Skeletal muscle tissue (tissue), 4 donors: ENCODE data around the gene SLFN14. TPM values are rescaled to one million over a fixed set of nuclear protein-coding genes. Genes with fewer than 3 reads are reported as not detected.

Experiments used
- H3K27ac ChIP-seq: one replicate; pipeline ENCODE4 v1.7.0; 2013; ENCODE audit warnings: mild to moderate bottlenecking, low read depth, low read length, inconsistent platforms
- H3K27me3 ChIP-seq, 3 donors: one replicate each; pipeline ENCODE4 v1.7.0; 2013; ENCODE audit warnings: low read length in 3 of 3; ENCODE audit not compliant: control insufficient read depth in 3 of 3, insufficient read depth in 3 of 3
- H3K36me3 ChIP-seq, 3 donors: one replicate each; pipeline ENCODE4 v1.7.0; 2013; ENCODE audit warnings: low read length in 3 of 3; ENCODE audit not compliant: control insufficient read depth in 3 of 3, insufficient read depth in 3 of 3
- H3K4me1 ChIP-seq, 3 donors: one replicate each; pipeline ENCODE4 v1.7.0; 2013; ENCODE audit warnings: low read length in 3 of 3, mild to moderate bottlenecking in 3 of 3; ENCODE audit not compliant: control insufficient read depth in 3 of 3, insufficient read depth in 3 of 3
- H3K4me3 ChIP-seq, 3 donors: one replicate each; pipeline ENCODE4 v1.7.0; 2013; ENCODE audit warnings: low read length in 3 of 3
- H3K9ac ChIP-seq, 3 donors: one replicate each; pipeline ENCODE4 v1.7.0; 2013; ENCODE audit warnings: low read length in 3 of 3, mild to moderate bottlenecking in 3 of 3, moderate library complexity in 2 of 3, low read depth in 1 of 3
- H3K9me3 ChIP-seq, 3 donors: one replicate each; pipeline ENCODE4 v1.7.0; 2013; ENCODE audit warnings: low read length in 3 of 3; ENCODE audit not compliant: control insufficient read depth in 3 of 3
- total RNA-seq: library from RNA; depleted of rRNA; stranded (reverse); fragments of >200 nt; gene quantifications from one replicate; pipeline ENCODE4 v1.2.3, GENCODE V29; 2014
- donor health status: Osteomylitis.

Gene SLFN14
- 1.0 TPM for total RNA-seq

DNA sequence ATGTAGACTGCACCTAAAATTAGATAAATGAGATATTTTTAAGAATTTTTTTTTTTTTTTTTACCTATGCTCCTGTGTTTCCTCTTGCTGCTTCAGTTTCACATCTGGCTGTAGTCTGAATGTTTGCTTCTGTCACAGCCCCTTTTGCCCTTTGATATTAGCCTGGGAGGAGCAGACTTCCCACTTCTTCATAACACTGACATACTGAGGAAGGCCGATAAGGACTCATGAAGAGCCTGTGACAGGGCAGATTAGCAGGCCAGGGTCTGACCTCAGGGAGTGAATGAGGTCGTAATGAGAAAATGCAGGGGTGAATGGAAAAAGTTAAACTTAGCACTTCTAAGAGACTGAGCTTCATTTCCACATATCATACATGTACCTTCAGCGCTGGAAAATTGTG, at the start of gene SLFN14:
Gene SLFN14, minus strand, starts transcription at position 117 of the 400 bp plus-strand sequence. CDS start 2,757 bp downstream, outside the sequence.
- Histone ChIP-seq H3K9ac (no peak within 1 kb of the TSS), H3K36me3 (no peaks in the 10 kb centered on the region), H3K27ac (no peak within 1 kb of the TSS), H3K27me3 (peaks cover under 1 to 9% (median under 1%) of the 10 kb centered on the region in 3 donors), H3K4me1 (no peaks in the 10 kb centered on the region), H3K9me3 (no peaks in the 10 kb centered on the region), H3K4me3 (no peak within 1 kb of the TSS)

GRCh38 chr17:35609831-35610230, 49.2 kb upstream of the SLFN14 start:
- Histone ChIP-seq H3K4me1 (peaks cover 0 to 2% (median 2%) of the 10 kb centered on the region in 3 donors), H3K27ac (no peak overlapping the region), H3K36me3 (peaks cover 15 to 42% (median 41%) of the 10 kb centered on the region in 3 donors)

GRCh38 chr17:35607239-35607847, 46.7 kb upstream of the SLFN14 start:
- peaks cover 14 to 47% (median 47%) of the 10 kb centered on the region in 3 donors for H3K36me3 ChIP-seq
- H3K4me3 ChIP-seq, result no peak overlapping the region
- H3K4me1 ChIP-seq, result no peaks in the 10 kb centered on the region
- no peak overlapping the region for H3K9ac ChIP-seq
- no peak overlapping the region for H3K27ac ChIP-seq
- H3K9me3 ChIP-seq, result no peaks in the 10 kb centered on the region
- H3K27me3 ChIP-seq, result no peaks in the 10 kb centered on the region

More at GRCh38 chr17:35609831-35610230, 49.2 kb upstream of the SLFN14 start:
- no peak overlapping the region for H3K9ac ChIP-seq
- no peak overlapping the region for H3K4me3 ChIP-seq
- H3K9me3 ChIP-seq, result no peaks in the 10 kb centered on the region
- no peaks in the 10 kb centered on the region for H3K27me3 ChIP-seq

GRCh38 chr17:35605678-35606077, 45.1 kb upstream of the SLFN14 start:
- H3K4me1 ChIP-seq, result no peaks in the 10 kb centered on the region
- H3K36me3 ChIP-seq, result peaks cover 7 to 53% (median 47%) of the 10 kb centered on the region in 3 donors
- H3K27ac ChIP-seq, result no peak overlapping the region
- no peaks in the 10 kb centered on the region for H3K9me3 ChIP-seq
- no peak overlapping the region for H3K4me3 ChIP-seq
- H3K27me3 ChIP-seq, result no peaks in the 10 kb centered on the region
- no peak overlapping the region for H3K9ac ChIP-seq

GRCh38 chr17:35603674-35604073, 43.1 kb upstream of the SLFN14 start:
- no peak overlapping the region for H3K4me3 ChIP-seq
- no peak overlapping the region for H3K27ac ChIP-seq
- no peak overlapping the region for H3K9ac ChIP-seq
- H3K4me1 ChIP-seq, result peaks cover 0 to 2% (median 0%) of the 10 kb centered on the region in 3 donors
- H3K9me3 ChIP-seq, result no peaks in the 10 kb centered on the region
- H3K27me3 ChIP-seq, result no peaks in the 10 kb centered on the region
- peaks cover 9 to 52% (median 47%) of the 10 kb centered on the region in 3 donors for H3K36me3 ChIP-seq

DNA sequence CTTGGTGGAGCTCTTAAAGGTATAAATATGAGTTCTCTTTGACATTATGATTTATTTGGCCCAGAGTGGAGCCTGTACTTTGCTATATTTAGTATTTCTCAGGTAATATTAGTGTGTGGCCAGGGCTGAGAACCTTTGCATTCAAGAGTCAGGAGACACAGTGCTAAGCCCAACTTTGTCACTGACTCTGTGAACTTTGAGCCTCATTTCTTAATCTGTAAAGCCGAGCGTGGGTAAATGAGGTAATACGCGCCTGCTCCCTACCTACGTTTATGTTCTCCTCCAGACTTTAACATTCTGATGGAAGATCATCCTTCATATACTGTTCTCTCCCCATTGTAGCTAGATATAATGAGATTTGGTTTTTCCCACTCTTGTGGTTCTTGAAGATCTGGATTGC, 37.0 kb upstream of the SLFN14 start:
- Histone ChIP-seq H3K4me3 (no peak overlapping the region), H3K36me3 (peaks cover 8 to 49% (median 42%) of the 10 kb centered on the region in 3 donors), H3K27ac (no peak overlapping the region), H3K4me1 (peaks cover 0 to 4% (median 3%) of the 10 kb centered on the region in 3 donors), H3K9me3 (no peaks in the 10 kb centered on the region), H3K9ac (no peak overlapping the region), H3K27me3 (no peaks in the 10 kb centered on the region)

- Histone ChIP-seq H3K4me3 (no peak overlapping the region), H3K27me3 (no peaks in the 10 kb centered on the region), H3K4me1 (peaks cover 0 to 4% (median 3%) of the 10 kb centered on the region in 3 donors), H3K27ac (no peak overlapping the region), H3K9ac (no peak overlapping the region), H3K36me3 (peaks cover 8 to 44% (median 37%) of the 10 kb centered on the region in 3 donors), H3K9me3 (no peaks in the 10 kb centered on the region)
These were observed 36.1 kb upstream of the SLFN14 start for GRCh38 chr17:35596530-35597233.

DNA sequence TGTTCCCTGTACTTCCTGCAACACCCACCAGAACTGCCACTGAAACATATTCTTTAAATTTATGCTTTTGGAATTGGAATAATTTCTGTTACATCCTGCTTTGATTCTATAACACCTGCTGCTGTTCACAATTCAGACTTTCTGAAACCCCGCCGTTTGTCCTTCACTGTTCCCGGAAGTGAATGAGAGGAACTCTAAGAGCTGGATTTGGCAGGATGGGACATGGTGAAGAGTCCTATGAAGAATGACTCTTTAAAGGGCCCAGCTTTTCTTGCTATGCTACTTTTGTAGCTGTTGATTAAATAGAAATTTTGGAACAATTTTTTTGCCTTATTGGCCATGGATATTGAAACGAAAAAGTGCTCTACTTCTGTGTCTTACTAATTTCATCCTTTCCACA, 35.5 kb upstream of the SLFN14 start:
- no peak overlapping the region for H3K4me3 ChIP-seq
- no peaks in the 10 kb centered on the region for H3K27me3 ChIP-seq
- H3K36me3 ChIP-seq, result peaks cover 8 to 38% (median 34%) of the 10 kb centered on the region in 3 donors
- no peaks in the 10 kb centered on the region for H3K9me3 ChIP-seq
- H3K4me1 ChIP-seq, result peaks cover 0 to 4% (median 3%) of the 10 kb centered on the region in 3 donors
- H3K9ac ChIP-seq, result no peak overlapping the region
- H3K27ac ChIP-seq, result no peak overlapping the region

GRCh38 chr17:35588196-35588920, 27.7 kb upstream of the SLFN14 start:
- Histone ChIP-seq H3K4me3 (peak overlapping the region; percentile 31 to 98 (median 92)), H3K27ac (no peak overlapping the region), H3K27me3 (no peaks in the 10 kb centered on the region), H3K9ac (peak overlapping the region; percentile 97 to 99 (median 98)), H3K36me3 (peaks cover 0 to 4% (median 0%) of the 10 kb centered on the region in 3 donors), H3K9me3 (no peaks in the 10 kb centered on the region), H3K4me1 (peaks cover 10 to 16% (median 15%) of the 10 kb centered on the region in 3 donors)
